HCT116 (cell line): ENCODE data around the gene ARHGAP8. TPM values are rescaled to one million over a fixed set of nuclear protein-coding genes. Genes with fewer than 3 reads are reported as not detected.

ENCODE experiments used
- ATAC-seq: fragments of 200-7000 bp; cut with Tn5 transposase; 2 replicates; pipeline ENCODE4 v1.9.1; 2020; ENCODE audit warnings: mild to moderate bottlenecking, moderate library complexity
- BruUV-seq: library from RNA; stranded (reverse); fragments of 400-500 nt; replicated peaks from 2 replicates; lab custom pipeline; 2021; lab: Mats Ljungman, UMichigan
- CTCF ChIA-PET: fragments of 300-600 bp; sonication (Branson Sonifier 250); formaldehyde crosslinking; loops from one replicate; lab custom pipeline; 2021; ENCODE audit warnings: antibody characterized with exemption; lab: Charles Lee
- POLR2A ChIA-PET: fragments of 300-600, 350-600 bp; sonication (Branson Sonifier 250); formaldehyde crosslinking; loops from one replicate; lab custom pipeline; 2021; ENCODE audit warnings: antibody characterized with exemption; lab: Charles Lee
- RAD21 ChIA-PET, 2 experiments: fragments of 300-600 bp; sonication (Branson Sonifier 250); formaldehyde crosslinking; loops; one replicate each; lab custom pipeline; 2023; ENCODE audit warnings: low total read pairs in 2 of 2; ENCODE audit not compliant: uncharacterized antibody in 2 of 2, unreplicated experiment in 2 of 2, low non-redundant PET in 1 of 2; lab: Charles Lee
- DNase-seq: peaks from one replicate; pipeline ENCODE4 v3.0.0-alpha.2; 2010; ENCODE audit warnings: low read depth, low spot score
- H2AFZ ChIP-seq: fragments of 200-600 bp; shearing (Covaris generic), sonication (generic); 2 replicates; pipeline ENCODE4 v1.6.1; 2017; ENCODE audit warnings: low read depth, mixed run types, mixed read lengths, antibody characterized with exemption, low read length; ENCODE audit not compliant: poor library complexity, severe bottlenecking
- H3K27ac ChIP-seq: 2 replicates; pipeline ENCODE4 v1.5.1; 2012; ENCODE audit warnings: low read depth, low read length
- H3K27me3 ChIP-seq: fragments of 200-600 bp; sonication (generic); 2 replicates; pipeline ENCODE4 v1.6.1; 2016; ENCODE audit warnings: mixed run types, low read length, mixed read lengths; ENCODE audit not compliant: insufficient read depth
- H3K36me3 ChIP-seq, 2 experiments: fragments of 200-500 bp in 1 of 2; fragments of 200-600 bp in 1 of 2; sonication (Bioruptor generic) in 1 of 2; sonication (generic) in 1 of 2; 2 replicates each; pipeline versions ENCODE4 v1.5.1 to v1.6.1; 2014 to 2016; ENCODE audit warnings: low read length in 2 of 2, inconsistent platforms in 1 of 2, mixed read lengths in 1 of 2, mixed run types in 1 of 2; ENCODE audit not compliant: insufficient read depth in 2 of 2, control insufficient read depth in 1 of 2
- H3K4me1 ChIP-seq, 2 experiments: fragments of 200-600 bp in 1 of 2; sonication (generic) in 1 of 2; 2 replicates each; pipeline versions ENCODE4 v1.5.1 to v1.6.1; 2012 to 2017; ENCODE audit warnings: low read length in 2 of 2, inconsistent platforms in 1 of 2, mild to moderate bottlenecking in 1 of 2, mixed read lengths in 1 of 2, mixed run types in 1 of 2, moderate library complexity in 1 of 2; ENCODE audit not compliant: insufficient read depth in 2 of 2, control insufficient read depth in 1 of 2
- H3K4me2 ChIP-seq: fragments of 200-600 bp; sonication (generic); 2 replicates; pipeline ENCODE4 v1.6.1; 2017; ENCODE audit warnings: mixed run types, low read length, mixed read lengths
- H3K4me3 ChIP-seq, 2 experiments: fragments of 200-600 bp in 1 of 2; sonication (generic) in 1 of 2; replicated peaks in 1 of 2; 2 replicates each; pipeline ENCODE4 v1.5.1; 2011 to 2016; ENCODE audit warnings: low read length in 2 of 2, control low read depth in 1 of 2, low read depth in 1 of 2, mild to moderate bottlenecking in 1 of 2, mixed read lengths in 1 of 2, mixed run types in 1 of 2
- H3K79me2 ChIP-seq: fragments of 200-600 bp; sonication (generic); 2 replicates; pipeline ENCODE4 v1.6.1; 2017; ENCODE audit warnings: mild to moderate bottlenecking, mixed run types, low read length, moderate library complexity, mixed read lengths; ENCODE audit not compliant: insufficient read depth
- H3K9ac ChIP-seq: fragments of 200-600 bp; sonication (generic); 2 replicates; pipeline ENCODE4 v1.6.1; 2016; ENCODE audit warnings: low read length, mixed read lengths
- H3K9me2 ChIP-seq: fragments of 200-600 bp; sonication (generic), shearing (Covaris generic); 2 replicates; pipeline ENCODE4 v1.6.1; 2017; ENCODE audit warnings: mixed run types, mild to moderate bottlenecking, moderate library complexity; ENCODE audit not compliant: insufficient read depth
- H3K9me3 ChIP-seq, 2 experiments: fragments of 200-500 bp in 1 of 2; fragments of 200-600 bp in 1 of 2; sonication (Bioruptor generic) in 1 of 2; sonication (generic) in 1 of 2; 2 replicates each; pipeline ENCODE4 v1.6.1; 2014 to 2017; ENCODE audit warnings: low read length in 2 of 2, mixed read lengths in 2 of 2, inconsistent platforms in 1 of 2, low read depth in 1 of 2, mild to moderate bottlenecking in 1 of 2, mixed run types in 1 of 2, moderate library complexity in 1 of 2; ENCODE audit not compliant: control insufficient read depth in 1 of 2, insufficient read depth in 1 of 2
- H4K20me1 ChIP-seq: fragments of 200-600 bp; sonication (generic), shearing (Covaris generic); 2 replicates; pipeline ENCODE4 v1.6.1; 2017; ENCODE audit warnings: mixed run types, mild to moderate bottlenecking, moderate library complexity; ENCODE audit not compliant: insufficient read depth
- CBX3 ChIP-seq: IDR thresholded peaks from 2 replicates; pipeline ENCODE4 v1.6.1; 2012; ENCODE audit warnings: low read depth
- ELF1 ChIP-seq: IDR thresholded peaks from 2 replicates; pipeline ENCODE4 v1.6.1; 2012; ENCODE audit warnings: low read depth, borderline replicate concordance
- FOSL1 ChIP-seq: IDR thresholded peaks from 2 replicates; pipeline ENCODE4 v1.6.1; 2012; ENCODE audit warnings: low read depth
- JUND ChIP-seq: IDR thresholded peaks from 2 replicates; pipeline ENCODE4 v1.6.1; 2012
- POLR2A ChIP-seq: IDR thresholded peaks from 2 replicates; pipeline ENCODE4 v1.7.0; 2011; ENCODE audit warnings: borderline replicate concordance; ENCODE audit not compliant: insufficient read depth, insufficient read length; ENCODE audit errors: extremely low read depth
- RAD21 ChIP-seq: IDR thresholded peaks from 2 replicates; pipeline ENCODE4 v1.6.1; 2012; ENCODE audit warnings: low read depth, mild to moderate bottlenecking
- SIN3A ChIP-seq: IDR thresholded peaks from 2 replicates; pipeline ENCODE4 v1.6.1; 2012; ENCODE audit warnings: low read depth
- YY1 ChIP-seq: IDR thresholded peaks from 2 replicates; pipeline ENCODE4 v1.6.1; 2011; ENCODE audit warnings: low read length, low read depth, moderate library complexity, mild to moderate bottlenecking; ENCODE audit not compliant: insufficient replicate concordance; ENCODE audit errors: extremely low read depth
- ZBTB33 ChIP-seq: IDR thresholded peaks from 2 replicates; pipeline ENCODE4 v1.6.1; 2011; ENCODE audit warnings: mild to moderate bottlenecking, low read length, moderate library complexity; ENCODE audit not compliant: insufficient replicate concordance; ENCODE audit errors: extremely low read depth
- ZFX ChIP-seq: fragments of 450-650 bp; IDR thresholded peaks from 2 replicates; pipeline ENCODE4 v1.6.1; 2017
- ZNF274 ChIP-seq: fragments of 200-500 bp; sonication (Bioruptor generic); IDR thresholded peaks from 2 replicates; pipeline ENCODE4 v1.6.1; 2014; ENCODE audit warnings: mild to moderate bottlenecking, low read depth, low read length, inconsistent platforms
- intact Hi-C: fragments of 100-400 bp; cut with micrococcal nuclease; formaldehyde crosslinking; loops from 2 replicates; pipeline ENCODE4 v1.10.0; 2022
- total RNA-seq: library from RNA; stranded (reverse); gene quantifications from one replicate; pipeline ENCODE4 v1.2.1, GENCODE V29; 2021; ENCODE audit not compliant: unreplicated experiment
- TF ChIP-seq, protein P1 (sequence below), 3 experiments: fragments of 200-600 bp in 1 of 3; sonication (generic) in 1 of 3; IDR thresholded peaks in 2 of 3; conservative IDR thresholded peaks in 1 of 3; 2 replicates each; pipeline ENCODE4 v1.5.1; 2012 to 2017; ENCODE audit warnings: low read depth in 2 of 3, low read length in 2 of 3, antibody characterized with exemption in 1 of 3, borderline replicate concordance in 1 of 3, control low read depth in 1 of 3, mild to moderate bottlenecking in 1 of 3, mixed read lengths in 1 of 3, mixed run types in 1 of 3, moderate library complexity in 1 of 3; ENCODE audit not compliant: insufficient read depth in 1 of 3

Gene ARHGAP8
- total RNA-seq, 1 experiment from 2014 or later = 67.5 TPM

GRCh38 chr22:44786610-44787009, 34.2 kb downstream of the ARHGAP8 start:
- no peak overlapping the region for H2AFZ ChIP-seq
- H3K4me2 ChIP-seq = no peak overlapping the region
- peaks cover 9 to 12% of the 10 kb centered on the region in 2 experiments; a peak in 3 of 4 replicates for H3K36me3 ChIP-seq
- TF ChIP-seq, protein P1, sequence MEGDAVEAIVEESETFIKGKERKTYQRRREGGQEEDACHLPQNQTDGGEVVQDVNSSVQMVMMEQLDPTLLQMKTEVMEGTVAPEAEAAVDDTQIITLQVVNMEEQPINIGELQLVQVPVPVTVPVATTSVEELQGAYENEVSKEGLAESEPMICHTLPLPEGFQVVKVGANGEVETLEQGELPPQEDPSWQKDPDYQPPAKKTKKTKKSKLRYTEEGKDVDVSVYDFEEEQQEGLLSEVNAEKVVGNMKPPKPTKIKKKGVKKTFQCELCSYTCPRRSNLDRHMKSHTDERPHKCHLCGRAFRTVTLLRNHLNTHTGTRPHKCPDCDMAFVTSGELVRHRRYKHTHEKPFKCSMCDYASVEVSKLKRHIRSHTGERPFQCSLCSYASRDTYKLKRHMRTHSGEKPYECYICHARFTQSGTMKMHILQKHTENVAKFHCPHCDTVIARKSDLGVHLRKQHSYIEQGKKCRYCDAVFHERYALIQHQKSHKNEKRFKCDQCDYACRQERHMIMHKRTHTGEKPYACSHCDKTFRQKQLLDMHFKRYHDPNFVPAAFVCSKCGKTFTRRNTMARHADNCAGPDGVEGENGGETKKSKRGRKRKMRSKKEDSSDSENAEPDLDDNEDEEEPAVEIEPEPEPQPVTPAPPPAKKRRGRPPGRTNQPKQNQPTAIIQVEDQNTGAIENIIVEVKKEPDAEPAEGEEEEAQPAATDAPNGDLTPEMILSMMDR (IDR thresholded peaks at IDR 0.05 in 2 of 3, conservative IDR thresholded peaks at IDR 0.05 in 1 of 3; ENCODE audit: borderline replicate concordance in 1 of 3, insufficient read depth in 1 of 3, low read depth in 2 of 3, low read length in 2 of 3) = no peak
- TF ChIP-seq SIN3A = no peak
- TF ChIP-seq ELF1 = no peak
- no peak for TF ChIP-seq ZBTB33
- no peak for TF ChIP-seq JUND
- TF ChIP-seq ZFX = no peak
- TF ChIP-seq YY1 = no peak
- TF ChIP-seq ZNF274 = no peak
- no peak for TF ChIP-seq RAD21
- no peak for TF ChIP-seq FOSL1
- TF ChIP-seq POLR2A = no peak
- no peak for TF ChIP-seq CBX3
- ATAC-seq (no peak), DNase-seq (no peak)
- ChIA-PET POLR2A (no interaction called here), CTCF (no interaction called here), RAD21 (no interaction called here)
- no peaks in the 10 kb centered on the region for H3K9me3 ChIP-seq
- intact Hi-C loops = no loop called here
- H3K9ac ChIP-seq = no peak overlapping the region
- BruUV-seq = no TSS peak
- H3K9me2 ChIP-seq = no peaks in the 10 kb centered on the region
- peaks cover 3 to 9% of the 10 kb centered on the region in 2 experiments; a peak in 1 of 4 replicates for H3K4me1 ChIP-seq
- H3K79me2 ChIP-seq = peaks cover 53% of the 10 kb centered on the region
- no peak overlapping the region for H3K4me3 ChIP-seq
- 0 out of 2 replicates have a peak, but pooled peaks cover 4% of the 10 kb centered on the region for H4K20me1 ChIP-seq
- H3K27ac ChIP-seq = no peak overlapping the region
- H3K27me3 ChIP-seq = no peaks in the 10 kb centered on the region
